Skeletal muscle cell (primary cell): ENCODE measurements around the gene RNF126.
"Not testable (repeated sequence)": the region's sequence is repeated elsewhere in the genome, so short reads cannot be mapped to it uniquely, and the experiment has no call there.

ENCODE experiments used
- DNase-seq: peaks from one replicate; pipeline ENCODE4 v3.0.0-alpha.2; 2010; ENCODE audit warnings: low read depth
- H3K4me3 ChIP-seq: 2 replicates; pipeline ENCODE4 v1.5.1; 2011; ENCODE audit warnings: low read depth, mild to moderate bottlenecking, control low read depth, low read length, moderate library complexity

The RNF126 gene

DNA sequence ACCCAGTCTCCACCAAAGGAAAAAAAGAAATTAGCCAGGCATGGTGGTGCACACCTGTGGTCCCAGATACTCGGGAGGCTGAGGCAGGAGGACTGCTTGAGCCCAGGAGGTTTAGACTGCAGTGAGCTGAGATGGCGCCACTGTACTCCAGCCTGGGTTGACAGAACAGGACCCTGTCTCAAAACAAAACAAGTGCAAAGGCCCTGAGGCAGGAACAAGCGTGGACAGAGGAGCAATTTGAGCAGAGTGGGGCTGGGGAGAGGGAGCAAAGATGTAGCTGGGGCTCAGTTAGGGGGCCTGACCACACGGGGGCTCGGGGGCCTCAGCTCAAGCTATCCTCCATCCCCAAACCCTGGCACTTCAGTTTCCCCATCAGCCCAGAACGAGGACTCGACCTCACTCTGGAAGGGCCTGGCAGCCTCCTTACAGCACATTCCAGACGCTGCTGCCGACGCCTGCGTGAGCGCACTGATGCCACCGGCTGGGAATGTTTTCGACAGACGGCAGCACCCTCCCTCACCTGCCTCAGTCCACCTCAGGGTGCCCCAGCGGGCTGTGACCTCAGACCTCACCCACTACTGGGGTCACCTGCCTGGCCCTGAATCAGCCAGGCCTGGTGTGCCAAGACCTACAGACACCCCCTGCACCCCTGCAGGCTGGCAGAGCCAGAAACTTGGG, 27.9 kb downstream of the RNF126 start:
- DNase-seq: no peak
- H3K4me3 ChIP-seq: no peak overlapping the region

GRCh38 chr19:633786-634639, 29.0 kb downstream of the RNF126 start:
- peak overlapping the region; percentile 91 for H3K4me3 ChIP-seq
- DNase-seq: no peak

GRCh38 chr19:633068-633785, 29.8 kb downstream of the RNF126 start, which contains the start of gene POLRMT:
Gene POLRMT (minus strand): TSS chr19:633537. CDS start chr19:633512, 25 bp downstream.
- peak; percentile 91 for DNase-seq

DNA sequence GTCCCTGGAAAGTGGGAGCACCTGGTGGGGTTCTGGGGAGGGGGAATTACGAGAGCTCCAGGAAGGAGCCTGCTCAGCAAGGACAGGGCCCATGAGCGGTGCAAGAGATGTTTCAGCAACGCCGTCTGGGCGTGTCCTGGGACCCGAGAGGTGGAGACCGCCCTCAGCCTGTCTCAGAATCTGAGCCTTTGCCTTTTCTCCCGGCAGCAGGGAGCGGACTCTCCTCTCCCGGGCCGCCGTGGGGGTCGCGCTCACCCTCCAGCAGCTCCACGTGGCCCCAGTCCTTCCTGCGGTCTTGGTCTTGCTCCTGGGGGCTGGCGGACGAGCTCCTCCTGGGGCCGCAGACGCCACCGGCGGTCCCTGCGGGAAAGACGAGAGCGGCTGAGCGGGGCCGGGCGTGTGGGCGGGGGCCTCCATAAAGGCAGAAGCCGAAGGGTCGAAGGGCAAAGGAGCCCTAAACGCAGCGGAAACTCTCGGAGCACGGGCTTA, 30.4 kb downstream of the RNF126 start:
- peak overlapping the region; percentile 91 for H3K4me3 ChIP-seq
- DNase-seq: peak; percentile 24

More at GRCh38 chr19:633068-633785, 29.8 kb downstream of the RNF126 start, which contains the start of gene POLRMT:
- peak within 1 kb of the TSS; percentile 91 for H3K4me3 ChIP-seq

DNA sequence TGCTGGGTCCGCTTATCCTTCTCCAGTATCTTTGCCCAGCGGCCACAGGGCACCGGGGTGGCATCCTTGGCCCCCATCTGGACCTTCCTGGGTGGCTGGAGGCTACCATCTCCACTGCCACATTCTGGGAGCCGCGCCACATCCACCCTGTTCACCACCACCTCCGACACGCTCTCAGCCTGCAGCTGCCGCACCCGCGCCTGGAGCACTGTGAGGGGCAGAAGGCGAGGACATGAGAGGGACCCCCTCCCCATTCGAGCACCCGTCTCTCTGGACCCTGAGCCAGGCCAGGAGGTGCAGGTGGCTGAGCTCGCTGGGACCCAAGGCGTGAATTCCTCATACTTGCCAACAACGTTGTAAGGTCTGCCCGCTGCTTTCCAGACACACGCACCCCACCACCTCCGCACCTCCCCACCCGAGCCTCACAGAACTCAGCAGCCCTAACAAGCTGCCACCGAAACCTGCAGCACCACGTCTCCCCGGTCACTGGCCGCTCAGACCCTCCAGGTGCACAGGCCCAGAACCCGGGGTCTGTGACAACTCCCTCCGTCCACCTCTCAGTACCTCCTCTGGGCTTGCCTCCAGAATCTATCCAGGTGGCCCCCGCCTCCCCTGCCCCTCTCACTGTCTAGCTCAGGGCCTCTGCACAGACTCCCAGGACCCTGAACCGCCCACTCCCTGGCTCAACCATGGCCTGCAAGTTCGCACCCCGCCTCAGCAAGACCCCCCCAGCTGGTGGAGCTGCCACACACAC, 32.9 kb downstream of the RNF126 start:
- no peak overlapping the region for H3K4me3 ChIP-seq
- no peak for DNase-seq

- H3K4me3 ChIP-seq, DNase-seq: not testable (repeated sequence)
Observed at GRCh38 chr19:629515-629914, 33.5 kb downstream of the RNF126 start.

GRCh38 chr19:628168-628567, 34.8 kb downstream of the RNF126 start:
- DNase-seq: no peak
- H3K4me3 ChIP-seq: no peak overlapping the region

DNA sequence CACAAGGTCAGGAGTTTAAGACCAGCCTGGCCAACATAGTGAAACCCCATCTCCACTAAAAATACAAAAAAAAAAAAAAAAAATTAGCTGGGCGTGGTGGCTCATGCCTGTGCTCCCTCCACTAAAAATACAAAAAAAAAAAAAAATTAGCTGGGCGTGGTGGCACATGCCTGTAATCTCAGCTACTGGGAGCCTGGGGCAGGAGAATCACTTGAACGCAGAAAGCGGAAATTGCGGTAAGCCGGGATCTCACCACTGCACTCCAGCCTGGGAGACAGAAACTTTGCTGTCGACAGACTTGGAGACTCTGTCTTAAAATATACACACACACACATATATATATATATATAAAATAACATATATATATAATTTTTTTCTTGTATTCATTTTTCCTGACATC, 36.4 kb downstream of the RNF126 start:
- H3K4me3 ChIP-seq, DNase-seq: not testable (repeated sequence)

- DNase-seq: no peak
- no peak overlapping the region for H3K4me3 ChIP-seq
Observed at GRCh38 chr19:625257-625656, 37.8 kb downstream of the RNF126 start.

GRCh38 chr19:624433-625109, 38.4 kb downstream of the RNF126 start:
- no peak for DNase-seq
- no peak overlapping the region for H3K4me3 ChIP-seq

- H3K4me3 ChIP-seq: no peak overlapping the region
- DNase-seq: peak; percentile 97
Observed at GRCh38 chr19:623974-624373, 39.0 kb downstream of the RNF126 start.

DNA sequence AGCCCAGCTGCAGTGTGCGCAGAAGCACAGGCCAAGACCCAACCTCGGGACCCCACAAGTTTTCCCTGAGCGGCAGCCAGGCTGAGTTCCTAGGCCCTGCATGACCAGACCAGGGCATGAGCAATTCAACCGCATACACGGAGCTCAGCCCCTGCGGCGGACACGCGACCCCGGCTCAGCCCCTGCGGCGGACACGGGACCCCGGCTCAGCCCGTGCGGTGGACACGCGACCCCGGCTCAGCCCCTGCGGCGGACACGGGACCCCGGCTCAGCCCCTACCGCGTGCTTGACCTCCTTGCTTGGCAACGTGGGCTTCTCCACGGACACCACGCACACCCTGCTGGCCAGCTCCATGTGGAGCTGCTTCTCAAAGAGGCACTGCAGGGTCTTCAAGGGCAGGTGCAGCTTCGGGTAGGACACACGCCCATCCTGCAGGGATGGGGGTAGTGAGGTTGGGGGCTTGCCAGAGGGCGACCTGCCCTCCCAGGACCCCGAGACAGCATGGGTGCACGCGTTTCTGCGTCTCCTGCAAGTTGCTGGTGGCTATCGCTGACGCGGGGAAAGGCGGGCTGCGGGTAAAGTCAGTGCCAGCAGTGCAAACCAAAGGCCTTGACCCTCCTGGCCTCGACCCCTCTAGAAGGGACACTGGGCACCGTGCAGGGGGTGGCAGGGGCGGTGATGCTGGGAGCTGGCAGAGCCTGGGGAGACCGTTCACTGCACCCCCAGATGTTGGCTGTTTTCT, 39.7 kb downstream of the RNF126 start:
- no peak for DNase-seq
- H3K4me3 ChIP-seq: no peak overlapping the region

DNA sequence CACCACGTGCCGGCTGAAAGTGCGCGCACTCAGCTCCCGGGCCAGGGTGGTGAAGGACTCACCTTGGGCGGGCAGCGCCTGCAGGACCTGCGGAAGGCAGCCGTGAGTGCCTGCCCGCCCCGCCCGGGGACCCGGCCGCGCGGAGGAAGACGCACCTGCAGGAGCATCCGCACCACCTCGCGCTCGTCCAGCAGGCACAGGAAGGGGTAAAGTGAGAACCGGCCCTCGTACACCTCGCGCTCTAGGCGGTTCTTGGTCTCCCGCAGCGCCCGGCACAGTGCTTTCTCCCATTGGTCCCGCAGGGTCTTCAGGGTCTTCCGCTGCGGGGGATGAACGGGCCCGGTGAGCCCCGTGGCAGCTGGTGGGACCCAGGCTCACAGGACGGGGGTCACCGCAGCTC, 40.3 kb downstream of the RNF126 start:
- H3K4me3 ChIP-seq: no peak overlapping the region
- DNase-seq: no peak

DNA sequence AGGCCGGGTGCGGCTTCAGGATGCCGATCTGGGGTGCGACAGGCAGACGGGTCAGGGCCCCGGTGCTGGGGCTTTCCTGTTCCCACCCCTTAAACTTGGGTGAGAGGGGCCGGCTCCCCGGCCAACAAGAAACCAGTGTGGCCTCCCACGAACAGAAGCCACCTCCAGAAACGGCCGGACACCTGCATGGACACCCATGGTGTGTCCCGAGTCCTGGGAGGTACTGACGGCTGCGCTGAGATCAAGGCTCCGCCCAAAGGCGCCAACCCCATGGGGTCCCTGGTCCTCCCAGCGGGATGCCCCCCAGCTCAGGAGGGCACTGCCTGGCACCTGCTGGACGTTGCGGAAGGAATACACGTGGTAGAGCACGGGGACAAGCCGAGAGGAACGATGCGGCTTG, 41.2 kb downstream of the RNF126 start:
- H3K4me3 ChIP-seq: no peak overlapping the region
- no peak for DNase-seq

DNA sequence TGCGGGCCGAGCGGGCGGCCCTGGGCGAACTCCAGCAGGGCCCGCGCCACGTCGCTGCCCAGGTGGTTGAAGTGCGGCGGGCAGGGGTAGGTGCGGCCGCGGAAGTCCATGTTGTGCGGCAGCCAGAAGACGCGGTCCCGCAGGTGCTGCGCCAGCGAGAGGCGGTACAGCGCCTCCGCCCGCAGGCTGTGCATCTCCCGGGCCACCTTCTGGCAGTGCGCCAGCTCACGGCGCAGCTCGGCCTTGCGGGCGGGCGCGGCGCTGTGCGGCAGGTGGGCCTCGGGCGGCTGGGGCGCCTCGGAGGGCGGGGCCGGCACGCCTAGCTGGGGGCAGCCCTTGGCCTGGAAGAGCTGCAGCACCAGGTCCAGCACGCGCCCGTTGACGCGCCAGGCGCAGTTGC, 41.8 kb downstream of the RNF126 start:
- DNase-seq, H3K4me3 ChIP-seq: not testable (repeated sequence)

DNA sequence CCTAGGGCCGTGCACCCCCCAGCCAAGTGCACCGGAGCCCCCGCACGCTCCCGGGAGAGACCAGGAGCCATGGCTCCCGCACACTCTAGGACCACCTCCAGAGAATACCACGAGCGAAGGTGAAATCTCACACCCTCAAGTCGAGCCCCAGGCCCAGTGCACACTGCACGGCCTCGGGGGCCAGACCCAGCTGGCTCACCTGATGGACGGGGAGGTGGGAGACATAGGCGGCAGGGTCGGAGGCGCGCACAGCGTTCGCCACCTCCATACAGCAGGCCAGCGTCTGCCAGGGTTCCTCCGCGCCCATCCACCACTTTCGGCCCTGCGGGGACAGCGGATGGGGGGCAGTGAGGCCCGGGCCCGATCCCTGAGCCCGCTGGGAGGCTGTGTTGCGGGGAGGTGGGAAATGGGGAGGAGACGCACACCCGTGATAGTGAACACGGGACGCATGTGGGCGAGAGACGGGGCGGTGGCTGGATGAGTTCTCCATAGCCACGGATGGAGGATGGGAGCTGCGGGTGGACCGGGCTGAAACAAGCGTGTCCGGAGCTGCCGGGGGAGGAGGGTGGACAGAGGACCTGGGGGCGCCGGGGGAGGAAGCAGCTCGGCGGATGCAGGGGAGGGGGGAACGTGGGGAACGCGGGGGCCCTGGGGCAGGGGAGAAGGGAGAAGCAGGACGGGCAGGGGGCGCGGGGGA, 42.7 kb downstream of the RNF126 start:
- no peak overlapping the region for H3K4me3 ChIP-seq

GRCh38 chr19:619286-620002, 43.6 kb downstream of the RNF126 start:
- DNase-seq: no peak

More for the DNA sequence above, 42.7 kb downstream of the RNF126 start:
- no peak for DNase-seq

More at GRCh38 chr19:619286-620002, 43.6 kb downstream of the RNF126 start:
- no peak overlapping the region for H3K4me3 ChIP-seq
